Mesothelial cell of epicardium (in vitro differentiated cells): ENCODE measurements around the gene CHST4. TPM values are rescaled to one million over a fixed set of nuclear protein-coding genes. Genes with fewer than 3 reads are reported as not detected.

Experiments
- DNase-seq, 2 experiments: peaks; one replicate each; pipeline ENCODE4 v3.0.0; 2021; ENCODE audit warnings: low spot score in 2 of 2; ENCODE audit not compliant: unreplicated experiment in 2 of 2
- H3K27ac Mint-ChIP-seq: 2 replicates; pipeline ENCODE4 v1.8.0; 2021; ENCODE audit warnings: mixed read lengths
- H3K27me3 Mint-ChIP-seq: 2 replicates; pipeline ENCODE4 v1.8.0; 2021; ENCODE audit warnings: low read depth, mixed read lengths
- H3K36me3 Mint-ChIP-seq: 2 replicates; pipeline ENCODE4 v1.8.0; 2021; ENCODE audit warnings: mixed read lengths
- H3K4me1 Mint-ChIP-seq: 2 replicates; pipeline ENCODE4 v1.8.0; 2021; ENCODE audit warnings: mixed read lengths
- H3K4me3 Mint-ChIP-seq: 2 replicates; pipeline ENCODE4 v1.8.0; 2021; ENCODE audit warnings: mild to moderate bottlenecking, moderate library complexity, mixed read lengths
- H3K9me3 Mint-ChIP-seq: 2 replicates; pipeline ENCODE4 v1.8.0; 2021; ENCODE audit warnings: mixed read lengths
- total RNA-seq: library from RNA; stranded (reverse); gene quantifications from 3 replicates; pipeline ENCODE4 v1.2.1, GENCODE V29; 2021
- TF ChIP-seq, protein P1 (sequence below): fragments of 200-600 bp; sonication (generic); IDR thresholded peaks from one replicate; pipeline ENCODE4 v1.5.0; 2021; ENCODE audit warnings: antibody characterized with exemption; ENCODE audit not compliant: unreplicated experiment

Gene CHST4
- total RNA-seq, 1 donor from 2014 or later: not detected

DNA sequence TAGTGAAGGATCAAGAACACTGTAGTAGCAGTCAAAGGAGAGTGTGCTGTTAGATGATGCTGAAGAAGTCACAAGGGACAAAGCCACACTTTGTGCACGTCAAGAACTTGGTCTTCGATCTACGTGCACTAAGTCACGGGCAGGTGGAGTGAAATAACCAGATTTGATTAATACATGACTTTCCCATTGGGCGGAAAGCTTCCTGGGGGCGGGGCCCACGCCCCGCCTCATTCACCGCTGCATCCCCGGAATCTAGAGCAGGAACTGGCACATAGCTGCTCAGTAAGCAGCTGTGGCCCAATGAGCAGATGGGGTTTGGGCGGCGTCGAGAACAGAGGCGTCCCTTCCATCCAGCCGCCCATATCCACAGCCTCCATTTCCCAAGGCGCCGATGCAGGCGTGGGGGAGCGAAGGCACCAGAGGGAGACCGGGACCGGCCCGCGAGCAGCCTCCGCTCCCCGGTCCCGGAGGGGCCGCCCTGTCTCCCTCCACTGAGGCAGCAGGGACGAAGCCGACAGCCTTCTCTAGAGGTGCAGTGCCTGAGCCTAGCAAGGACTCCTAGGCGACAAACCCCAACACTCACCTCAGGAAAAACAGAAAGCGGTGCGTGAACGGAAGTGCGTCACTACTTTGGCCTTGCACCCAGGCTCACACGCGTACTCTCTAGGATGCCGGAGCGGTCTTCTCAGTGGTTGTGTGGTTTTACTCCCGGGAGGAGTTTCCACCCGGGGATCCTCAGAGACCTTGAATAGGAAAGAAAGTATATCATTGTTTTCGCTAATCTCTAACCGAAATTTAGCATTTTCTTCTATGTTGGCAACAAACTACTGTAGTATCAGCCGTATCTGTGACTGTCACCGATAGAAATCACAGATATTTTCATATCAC is 42.0 kb upstream of the CHST4 start:
- no peaks in the 10 kb centered on the region for H3K9me3 Mint-ChIP-seq
- TF ChIP-seq, protein P1, sequence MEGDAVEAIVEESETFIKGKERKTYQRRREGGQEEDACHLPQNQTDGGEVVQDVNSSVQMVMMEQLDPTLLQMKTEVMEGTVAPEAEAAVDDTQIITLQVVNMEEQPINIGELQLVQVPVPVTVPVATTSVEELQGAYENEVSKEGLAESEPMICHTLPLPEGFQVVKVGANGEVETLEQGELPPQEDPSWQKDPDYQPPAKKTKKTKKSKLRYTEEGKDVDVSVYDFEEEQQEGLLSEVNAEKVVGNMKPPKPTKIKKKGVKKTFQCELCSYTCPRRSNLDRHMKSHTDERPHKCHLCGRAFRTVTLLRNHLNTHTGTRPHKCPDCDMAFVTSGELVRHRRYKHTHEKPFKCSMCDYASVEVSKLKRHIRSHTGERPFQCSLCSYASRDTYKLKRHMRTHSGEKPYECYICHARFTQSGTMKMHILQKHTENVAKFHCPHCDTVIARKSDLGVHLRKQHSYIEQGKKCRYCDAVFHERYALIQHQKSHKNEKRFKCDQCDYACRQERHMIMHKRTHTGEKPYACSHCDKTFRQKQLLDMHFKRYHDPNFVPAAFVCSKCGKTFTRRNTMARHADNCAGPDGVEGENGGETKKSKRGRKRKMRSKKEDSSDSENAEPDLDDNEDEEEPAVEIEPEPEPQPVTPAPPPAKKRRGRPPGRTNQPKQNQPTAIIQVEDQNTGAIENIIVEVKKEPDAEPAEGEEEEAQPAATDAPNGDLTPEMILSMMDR: no peak
- peaks cover 13% of the 10 kb centered on the region for H3K27me3 Mint-ChIP-seq

DNA sequence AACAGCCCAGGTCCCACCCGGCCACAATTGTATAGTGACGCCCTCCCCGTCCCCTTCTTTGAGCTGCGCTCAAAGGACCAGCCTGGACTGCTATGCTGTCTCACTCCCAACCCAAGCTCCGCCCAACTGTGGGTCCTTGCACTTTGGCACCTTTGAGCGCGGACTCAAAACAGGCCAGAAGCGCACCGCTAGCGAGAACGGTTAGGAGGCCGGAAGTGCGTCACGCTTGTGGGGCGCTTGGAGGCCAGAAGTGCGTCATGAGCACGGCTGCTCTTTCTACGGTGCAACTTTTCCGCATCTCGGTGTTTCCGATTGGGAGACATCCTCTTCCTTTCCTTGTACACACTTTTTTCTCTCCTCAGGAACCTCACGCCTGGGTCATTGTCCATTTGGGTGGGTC is 37.1 kb upstream of the CHST4 start, which contains the start of gene ZNF19:
ZNF19 (minus strand) TSS at position 203 of the 400 bp plus-strand sequence. CDS start 7,210 bp downstream, outside the sequence.
- TF ChIP-seq, protein P1: no peak
- H3K4me1 Mint-ChIP-seq: peaks cover 5% of the 10 kb centered on the region
- DNase-seq: no peak
- no peaks in the 10 kb centered on the region for H3K36me3 Mint-ChIP-seq
- no peak within 1 kb of the TSS for H3K27ac Mint-ChIP-seq
- H3K4me3 Mint-ChIP-seq: no peak within 1 kb of the TSS
- H3K27me3 Mint-ChIP-seq: peaks cover 28% of the 10 kb centered on the region
- H3K9me3 Mint-ChIP-seq: no peaks in the 10 kb centered on the region

More for the DNA sequence above, 42.0 kb upstream of the CHST4 start:
- Mint-ChIP-seq H3K4me1 (peaks cover 13% of the 10 kb centered on the region), H3K4me3 (peak overlapping the region; percentile 82), H3K36me3 (no peaks in the 10 kb centered on the region), H3K27ac (peak overlapping the region; percentile 93)
- peak; percentile 46 to 77 for DNase-seq

DNA sequence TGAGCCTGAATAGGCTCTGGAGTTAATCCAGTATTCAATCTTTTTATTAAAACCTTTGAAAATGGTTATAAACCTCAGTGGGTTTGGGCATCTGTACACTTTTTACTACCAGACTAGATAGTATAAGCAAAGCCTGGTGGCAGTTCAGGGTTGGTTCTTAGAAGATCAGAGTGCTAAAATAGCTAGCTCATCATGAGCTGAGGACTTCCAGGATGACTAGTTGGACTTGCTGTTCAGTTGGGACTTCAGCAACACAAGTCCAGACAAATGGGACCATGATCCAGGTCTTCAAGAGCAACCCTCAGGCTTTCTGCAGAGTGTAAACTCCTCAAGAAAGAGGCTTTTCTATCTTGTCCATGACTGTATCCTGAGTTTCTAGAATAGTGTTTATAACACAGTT is 35.9 kb upstream of the CHST4 start:
- Mint-ChIP-seq H3K4me1 (no peaks in the 10 kb centered on the region), H3K27me3 (peaks cover 29% of the 10 kb centered on the region), H3K9me3 (no peaks in the 10 kb centered on the region), H3K27ac (no peak overlapping the region), H3K4me3 (no peak overlapping the region), H3K36me3 (no peaks in the 10 kb centered on the region)
- TF ChIP-seq, protein P1: no peak
- no peak for DNase-seq

DNA sequence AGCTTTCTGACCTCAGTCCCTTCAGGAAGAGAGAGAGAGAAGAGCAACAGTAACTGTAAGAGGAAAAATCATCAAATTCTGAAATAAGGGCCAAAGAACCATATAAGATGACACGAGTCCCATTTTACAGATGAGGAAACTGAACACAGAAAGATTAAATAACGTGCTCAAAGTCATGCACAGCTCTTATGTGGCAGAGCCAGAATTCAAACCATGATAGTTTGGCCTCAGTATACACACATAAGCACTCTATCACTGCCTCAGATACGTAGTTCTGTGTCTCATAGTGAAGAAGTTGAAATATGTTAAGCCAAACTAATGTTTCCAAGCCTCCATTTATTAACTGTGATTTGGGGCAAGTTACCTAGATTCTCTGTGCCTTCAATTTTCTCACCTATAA is 35.2 kb upstream of the CHST4 start:
- TF ChIP-seq, protein P1: no peak
- Mint-ChIP-seq H3K4me1 (no peaks in the 10 kb centered on the region), H3K9me3 (no peaks in the 10 kb centered on the region), H3K27me3 (peaks cover 29% of the 10 kb centered on the region), H3K4me3 (no peak overlapping the region), H3K36me3 (no peaks in the 10 kb centered on the region), H3K27ac (no peak overlapping the region)
- no peak for DNase-seq

DNA sequence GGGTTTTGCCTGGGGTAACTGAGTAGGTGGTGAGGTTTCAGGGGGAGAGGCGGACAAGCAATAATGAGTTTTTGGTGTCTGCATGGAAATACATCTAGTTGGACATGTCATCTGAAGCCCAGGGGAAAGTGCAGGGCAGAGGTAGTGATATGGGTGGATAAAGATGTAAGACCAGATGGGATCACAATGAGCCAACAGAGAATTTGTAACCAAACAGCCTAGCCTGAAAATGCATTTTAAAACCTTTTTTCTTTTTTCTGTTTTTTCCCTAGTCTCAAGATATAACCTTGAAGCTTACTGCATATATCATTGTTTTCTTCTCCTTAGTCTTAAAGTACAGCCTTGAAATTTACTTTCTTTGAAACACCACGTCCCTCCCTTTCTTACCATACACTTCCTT is 33.4 kb upstream of the CHST4 start:
- Mint-ChIP-seq H3K4me3 (no peak overlapping the region), H3K27me3 (peaks cover 27% of the 10 kb centered on the region), H3K27ac (no peak overlapping the region), H3K9me3 (no peaks in the 10 kb centered on the region), H3K4me1 (no peaks in the 10 kb centered on the region), H3K36me3 (no peaks in the 10 kb centered on the region)
- DNase-seq: no peak
- TF ChIP-seq, protein P1: no peak
